Measurements from ENCODE around the gene PRPSAP2. TPM values are rescaled to one million over a fixed set of nuclear protein-coding genes. Genes with fewer than 3 reads are reported as not detected.
A peak's percentile ranks its signal among the peaks of the same experiment; 100 is the strongest.
"Not testable (repeated sequence)": the region's sequence is repeated elsewhere in the genome, so short reads cannot be mapped to it uniquely, and the experiment has no call there.

PRPSAP2 gene
- total RNA-seq, 1 donor from 2014 or later: 74.0 TPM

DNA sequence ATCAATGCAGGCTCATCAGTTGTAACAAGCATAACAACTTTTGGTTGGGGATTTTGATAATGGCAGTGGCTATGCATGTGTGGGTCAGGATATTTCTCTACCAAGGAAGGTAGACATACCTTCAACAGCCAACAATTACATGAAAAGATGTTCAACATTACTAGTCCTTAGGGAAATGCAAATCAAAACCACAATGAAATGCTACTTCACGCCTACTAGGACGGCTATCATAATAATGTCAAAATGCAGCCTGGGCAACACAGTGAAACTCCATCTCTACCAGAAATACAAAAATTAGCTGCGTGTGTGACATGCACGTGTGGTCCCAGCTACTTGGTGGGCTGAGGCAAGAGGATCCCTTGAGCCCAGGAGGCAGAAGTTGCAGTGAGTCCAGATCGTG is 86.7 kb downstream of the PRPSAP2 start:
- Mint-ChIP-seq H3K9me3 (no peaks in the 10 kb centered on the region), H3K27me3 (peaks cover 31% of the 10 kb centered on the region), H3K4me1 (peaks cover 2% of the 10 kb centered on the region), H3K36me3 (ENCODE audit: low read depth) (no peaks in the 10 kb centered on the region), H3K4me3 (no peak overlapping the region), H3K27ac (no peak overlapping the region)
- intact Hi-C loops (cut with micrococcal nuclease): no loop called here
- DNase-seq: no peak

DNA sequence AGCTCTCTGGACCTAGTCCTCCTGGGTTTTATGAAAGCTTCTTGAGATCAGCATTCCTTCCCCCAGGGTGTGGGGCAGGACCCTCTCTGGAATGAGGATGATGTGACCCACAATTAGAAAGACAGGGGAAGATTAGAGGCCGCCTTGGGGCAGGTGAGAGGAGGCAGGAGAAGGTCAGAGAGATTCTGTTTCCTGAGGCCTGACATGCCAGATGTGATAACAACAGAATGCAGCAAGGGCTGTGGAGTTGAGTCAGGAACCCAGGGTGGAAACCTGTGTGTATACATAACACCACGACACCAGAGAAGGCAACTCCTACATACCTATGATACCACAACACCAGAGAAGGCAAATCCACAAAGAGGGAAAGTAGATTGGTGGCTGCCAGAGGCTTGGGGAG is 88.6 kb downstream of the PRPSAP2 start:
- intact Hi-C loops (cut with micrococcal nuclease): no loop called here
- H3K9me3 Mint-ChIP-seq: no peaks in the 10 kb centered on the region
- DNase-seq: no peak

DNA sequence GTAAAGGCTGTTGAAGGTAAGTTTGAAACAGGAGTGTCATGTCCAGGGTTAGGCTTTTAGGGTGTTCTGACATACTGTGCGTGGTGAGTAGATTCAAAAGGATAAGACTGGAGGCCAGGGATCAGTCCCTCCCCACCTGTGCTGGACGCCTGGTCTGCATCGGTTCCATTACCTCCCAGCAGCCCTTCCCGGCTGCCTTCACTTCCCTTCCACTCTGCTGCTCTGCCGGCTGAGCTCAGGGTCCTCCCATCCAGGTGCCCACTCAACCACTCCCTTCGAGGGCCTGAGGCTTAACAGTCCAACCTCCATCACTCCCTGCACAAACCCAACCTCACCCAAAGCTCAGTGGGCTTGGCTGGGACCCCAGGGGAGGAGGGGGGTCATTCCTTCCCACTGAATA is 89.9 kb downstream of the PRPSAP2 start:
- H3K27me3 Mint-ChIP-seq: peaks cover 25% of the 10 kb centered on the region
- H3K4me1 Mint-ChIP-seq: peaks cover 2% of the 10 kb centered on the region
- H3K4me3 Mint-ChIP-seq: no peak overlapping the region
- DNase-seq: no peak
- intact Hi-C loops (cut with micrococcal nuclease): no loop called here
- H3K9me3 Mint-ChIP-seq: no peaks in the 10 kb centered on the region
- H3K36me3 Mint-ChIP-seq (ENCODE audit: low read depth): no peaks in the 10 kb centered on the region
- H3K27ac Mint-ChIP-seq: no peak overlapping the region

More for the DNA sequence above, 88.6 kb downstream of the PRPSAP2 start:
- H3K4me3 Mint-ChIP-seq: no peak overlapping the region
- H3K4me1 Mint-ChIP-seq: peaks cover 2% of the 10 kb centered on the region
- H3K27me3 Mint-ChIP-seq: peaks cover 29% of the 10 kb centered on the region
- H3K27ac Mint-ChIP-seq: no peak overlapping the region
- no peaks in the 10 kb centered on the region for H3K36me3 Mint-ChIP-seq (ENCODE audit: low read depth)

DNA sequence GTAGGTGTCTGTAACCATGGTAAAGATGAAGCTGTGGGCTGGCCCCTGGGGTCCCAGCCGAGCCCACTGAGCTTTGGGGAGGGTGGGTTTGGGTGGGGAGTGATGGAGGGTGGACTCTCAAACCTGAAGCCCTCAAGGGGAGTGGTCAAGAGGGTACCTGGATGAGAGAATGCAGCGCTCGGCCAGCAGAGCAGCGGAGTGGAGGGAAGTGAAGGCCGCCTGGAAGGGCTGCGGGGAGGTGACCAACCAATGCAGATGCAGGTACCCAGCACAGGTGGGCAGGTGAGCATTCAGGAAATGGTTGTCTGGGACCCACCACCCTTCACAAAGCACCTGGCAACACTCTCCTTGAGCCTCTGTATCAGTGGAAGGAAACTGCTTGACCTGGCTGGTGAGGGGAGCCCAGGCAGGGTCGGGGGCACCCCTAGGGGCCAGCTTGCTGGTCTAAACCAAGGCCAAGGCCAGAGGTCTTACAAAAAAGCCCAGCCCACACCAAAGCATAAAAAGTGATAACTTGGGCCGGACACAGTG is 90.6 kb downstream of the PRPSAP2 start:
- H3K36me3 Mint-ChIP-seq (ENCODE audit: low read depth): no peaks in the 10 kb centered on the region
- intact Hi-C loops (cut with micrococcal nuclease): no loop called here
- peaks cover 2% of the 10 kb centered on the region for H3K4me1 Mint-ChIP-seq
- no peak for DNase-seq
- H3K9me3 Mint-ChIP-seq: no peaks in the 10 kb centered on the region
- no peak overlapping the region for H3K27ac Mint-ChIP-seq
- no peak overlapping the region for H3K4me3 Mint-ChIP-seq
- H3K27me3 Mint-ChIP-seq: peaks cover 25% of the 10 kb centered on the region

DNA sequence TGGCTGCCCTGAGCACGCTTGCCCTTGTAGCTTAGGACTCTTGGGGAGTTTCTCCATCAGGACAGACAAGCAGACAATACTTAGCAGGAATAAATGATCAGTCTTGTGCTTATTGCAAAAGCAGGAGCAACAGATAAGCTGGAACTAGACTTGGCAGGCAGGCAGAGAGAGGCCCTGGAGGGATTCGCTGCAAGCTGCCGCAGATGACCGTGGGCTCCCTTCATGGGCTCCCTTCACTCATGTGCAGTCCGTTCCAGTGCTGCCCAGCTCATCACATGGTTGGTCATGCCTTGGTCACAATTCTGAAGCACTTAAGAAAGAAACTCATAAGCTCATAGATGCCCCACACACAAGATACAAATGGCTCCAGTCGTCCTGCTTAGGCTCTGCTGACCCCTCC is 91.6 kb downstream of the PRPSAP2 start:
- H3K27ac Mint-ChIP-seq: no peak overlapping the region
- no peaks in the 10 kb centered on the region for H3K9me3 Mint-ChIP-seq
- H3K4me1 Mint-ChIP-seq: peaks cover 9% of the 10 kb centered on the region
- DNase-seq: no peak
- H3K36me3 Mint-ChIP-seq (ENCODE audit: low read depth): no peaks in the 10 kb centered on the region
- no peak overlapping the region for H3K4me3 Mint-ChIP-seq
- peaks cover 22% of the 10 kb centered on the region for H3K27me3 Mint-ChIP-seq
- intact Hi-C loops (cut with micrococcal nuclease): no loop called here

DNA sequence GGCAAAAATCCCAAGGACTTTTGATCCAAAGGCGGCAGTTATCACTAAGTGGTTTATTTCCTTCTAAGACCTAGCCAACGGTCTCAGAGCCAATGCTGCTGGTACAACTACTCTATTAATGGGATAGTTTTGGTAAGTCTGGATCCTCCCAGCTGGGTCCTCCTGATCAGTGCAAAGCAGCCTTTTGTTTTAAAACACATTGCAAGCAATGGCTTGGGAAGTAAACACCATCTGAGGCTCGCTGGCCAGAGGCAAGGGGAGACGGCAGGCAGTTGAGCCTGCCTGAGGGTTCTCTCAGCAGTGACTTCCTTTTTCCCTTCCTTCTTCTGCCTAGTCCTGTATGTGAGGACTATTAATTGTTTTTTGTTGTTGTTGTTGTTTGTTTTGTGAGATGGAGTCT is 92.4 kb downstream of the PRPSAP2 start:
- no peak overlapping the region for H3K27ac Mint-ChIP-seq
- no peaks in the 10 kb centered on the region for H3K9me3 Mint-ChIP-seq
- H3K36me3 Mint-ChIP-seq (ENCODE audit: low read depth): no peaks in the 10 kb centered on the region
- no peak overlapping the region for H3K4me3 Mint-ChIP-seq
- peaks cover 19% of the 10 kb centered on the region for H3K27me3 Mint-ChIP-seq
- peaks cover 13% of the 10 kb centered on the region for H3K4me1 Mint-ChIP-seq
- intact Hi-C loops (cut with micrococcal nuclease): no loop called here
- no peak for DNase-seq

DNA sequence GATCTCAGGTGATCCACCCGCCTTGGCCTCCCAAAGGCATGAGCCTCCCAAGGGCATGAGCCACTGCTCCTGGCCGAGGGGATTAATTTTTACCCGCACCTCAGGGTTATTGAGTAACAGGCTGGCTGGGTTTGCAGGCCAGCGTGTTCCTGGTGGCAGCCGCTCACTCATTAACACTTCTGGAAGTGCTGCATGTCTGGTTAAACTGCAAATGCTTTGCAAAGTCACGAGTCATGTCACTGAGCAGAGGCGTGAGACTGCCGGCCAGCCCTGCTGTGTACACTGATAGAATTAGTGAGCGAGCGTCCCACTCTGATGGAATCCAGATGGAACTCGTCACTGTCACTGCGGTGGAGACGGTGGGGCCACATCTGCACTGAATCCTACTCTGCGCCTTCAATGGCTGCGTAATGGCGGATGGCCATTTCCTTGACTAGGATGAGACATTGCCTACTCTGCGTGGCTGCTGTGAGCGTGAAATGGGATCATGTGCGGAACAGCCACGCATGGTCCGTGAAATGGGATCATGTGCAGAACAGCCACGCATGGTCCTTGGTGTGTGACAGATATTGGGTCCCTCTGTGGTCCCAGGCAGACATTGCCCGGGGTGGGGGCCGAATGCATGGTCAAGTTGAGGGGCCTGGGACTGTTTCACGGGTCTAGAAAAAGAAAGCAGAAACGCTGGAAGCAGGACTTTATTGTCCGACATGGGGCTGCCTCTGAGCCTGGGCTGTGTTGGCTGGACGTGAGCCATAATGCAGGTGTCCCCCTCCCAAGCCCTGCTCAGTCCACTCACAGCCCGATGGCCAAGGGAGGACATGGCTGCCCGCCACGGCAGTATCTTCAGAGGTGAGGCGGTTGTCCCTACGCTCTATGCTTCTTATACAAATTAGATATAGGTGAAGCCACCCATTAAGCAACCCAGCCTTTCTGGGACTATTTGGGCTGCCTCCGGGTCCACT is 93.3 kb downstream of the PRPSAP2 start:
- intact Hi-C loops (cut with micrococcal nuclease): no loop called here
- H3K27me3 Mint-ChIP-seq: peaks cover 14% of the 10 kb centered on the region
- H3K36me3 Mint-ChIP-seq (ENCODE audit: low read depth): no peaks in the 10 kb centered on the region
- DNase-seq: no peak
- no peak overlapping the region for H3K4me3 Mint-ChIP-seq
- no peak overlapping the region for H3K27ac Mint-ChIP-seq
- H3K9me3 Mint-ChIP-seq: no peaks in the 10 kb centered on the region
- H3K4me1 Mint-ChIP-seq: peaks cover 17% of the 10 kb centered on the region

DNA sequence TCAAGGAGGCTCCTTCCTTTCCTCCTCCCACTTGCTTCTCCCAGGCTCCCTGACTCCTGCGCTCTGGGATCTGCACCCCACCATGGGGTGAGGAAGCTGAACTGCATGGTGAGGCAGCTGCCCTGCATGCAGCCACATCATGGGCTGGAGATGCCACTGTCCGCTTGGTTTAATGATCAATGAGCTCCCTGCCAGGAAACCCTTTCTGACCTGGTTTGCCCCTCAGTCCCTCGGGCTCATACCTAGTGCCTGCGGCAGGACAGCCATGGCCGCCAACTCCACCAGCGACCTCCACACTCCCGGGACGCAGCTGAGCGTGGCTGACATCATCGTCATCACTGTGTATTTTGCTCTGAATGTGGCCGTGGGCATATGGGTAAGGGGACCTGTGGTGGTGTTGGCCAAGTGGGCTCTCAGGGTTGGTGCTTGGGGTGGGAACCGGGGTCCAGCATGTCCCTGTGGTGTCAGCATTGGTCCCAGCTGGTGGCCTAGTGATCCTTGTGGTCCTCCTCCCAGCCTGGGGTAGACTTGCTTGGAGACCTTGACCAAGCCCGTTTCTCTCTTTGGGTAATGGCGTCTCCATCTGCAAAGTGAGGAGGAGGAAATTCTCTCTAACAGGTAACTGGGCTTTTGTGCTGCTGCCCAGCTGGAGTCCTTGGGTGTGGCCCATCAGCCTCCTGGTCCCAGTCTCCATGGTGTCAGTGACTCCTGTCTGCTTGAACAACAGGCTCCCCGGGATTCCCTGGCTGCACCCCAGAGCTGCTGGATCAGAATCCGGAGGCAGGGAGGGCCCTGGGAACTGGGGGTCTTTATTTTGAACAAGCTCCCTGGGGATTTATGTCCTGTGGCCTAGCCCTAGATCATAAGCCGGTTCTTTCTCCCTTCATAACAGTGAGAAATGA is 94.3 kb downstream of the PRPSAP2 start, which contains the start of gene SLC5A10:
SLC5A10 (plus strand) TSS at position 225 of the 902 bp plus-strand sequence; CDS start at position 266, 41 bp downstream.
- H3K27ac Mint-ChIP-seq: no peak within 1 kb of the TSS
- H3K9me3 Mint-ChIP-seq: no peaks in the 10 kb centered on the region
- peaks cover 11% of the 10 kb centered on the region for H3K27me3 Mint-ChIP-seq
- DNase-seq: no peak
- H3K36me3 Mint-ChIP-seq (ENCODE audit: low read depth): no peaks in the 10 kb centered on the region
- intact Hi-C loops (cut with micrococcal nuclease): no loop called here
- H3K4me1 Mint-ChIP-seq: peaks cover 15% of the 10 kb centered on the region
- no peak within 1 kb of the TSS for H3K4me3 Mint-ChIP-seq

DNA sequence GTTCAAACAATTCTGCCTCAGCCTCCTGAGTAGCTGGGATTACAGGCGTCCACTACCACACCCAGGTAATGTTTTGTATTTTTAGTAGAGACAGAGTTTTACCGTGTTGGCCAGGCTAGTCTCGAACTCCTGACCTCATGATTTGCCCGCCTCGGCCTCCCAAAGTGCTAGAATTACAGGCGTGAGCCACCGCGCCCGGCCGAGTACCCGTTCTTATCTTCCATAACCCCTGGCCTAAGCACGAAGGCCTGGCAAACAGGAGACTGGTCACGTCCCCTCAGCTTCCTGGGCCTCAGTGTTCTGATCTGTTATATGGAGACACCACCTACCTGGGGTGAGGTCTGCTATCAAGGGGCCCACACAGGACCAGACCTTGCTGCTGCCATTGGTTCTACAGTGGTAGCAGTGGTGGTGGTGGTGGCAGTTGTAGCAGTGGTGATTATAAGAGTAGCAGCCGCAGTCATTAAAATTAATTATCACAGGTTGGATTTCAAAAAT is 95.3 kb downstream of the PRPSAP2 start:
- intact Hi-C loops (cut with micrococcal nuclease): no loop called here
- Mint-ChIP-seq H3K27ac (no peak overlapping the region), H3K9me3 (no peaks in the 10 kb centered on the region), H3K4me1 (peaks cover 15% of the 10 kb centered on the region), H3K4me3 (no peak overlapping the region), H3K36me3 (ENCODE audit: low read depth) (no peaks in the 10 kb centered on the region), H3K27me3 (peaks cover 10% of the 10 kb centered on the region)
- no peak for DNase-seq

DNA sequence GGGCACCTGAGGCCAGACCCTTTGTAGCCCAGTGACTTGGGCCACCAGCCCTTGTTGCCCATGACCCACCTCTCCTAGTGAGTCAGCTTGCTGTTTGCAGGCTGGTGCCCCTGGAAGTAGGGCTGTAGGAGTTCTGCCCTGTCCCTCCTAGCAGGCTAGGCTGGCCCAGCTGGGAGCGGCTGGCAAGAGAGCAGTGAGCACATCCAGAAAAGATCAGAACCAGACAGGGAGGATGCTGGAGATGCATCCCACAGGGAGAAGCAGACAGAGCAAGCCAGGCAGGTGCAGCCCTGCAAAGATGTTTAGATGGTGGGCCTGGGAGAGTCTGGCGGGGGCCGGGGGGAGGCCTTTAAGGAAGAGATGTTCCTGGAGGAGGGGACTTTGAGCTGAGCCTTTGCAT is 96.4 kb downstream of the PRPSAP2 start:
- intact Hi-C loops (cut with micrococcal nuclease): loop anchor here (2.0 kb wide), 1 partner anchor 16 kb away; no protein-coding TSS in a partner anchor
- Mint-ChIP-seq H3K4me1 (peaks cover 15% of the 10 kb centered on the region), H3K27me3 (peaks cover 9% of the 10 kb centered on the region), H3K36me3 (ENCODE audit: low read depth) (no peaks in the 10 kb centered on the region), H3K9me3 (no peaks in the 10 kb centered on the region), H3K4me3 (no peak overlapping the region), H3K27ac (no peak overlapping the region)
- DNase-seq: no peak

DNA sequence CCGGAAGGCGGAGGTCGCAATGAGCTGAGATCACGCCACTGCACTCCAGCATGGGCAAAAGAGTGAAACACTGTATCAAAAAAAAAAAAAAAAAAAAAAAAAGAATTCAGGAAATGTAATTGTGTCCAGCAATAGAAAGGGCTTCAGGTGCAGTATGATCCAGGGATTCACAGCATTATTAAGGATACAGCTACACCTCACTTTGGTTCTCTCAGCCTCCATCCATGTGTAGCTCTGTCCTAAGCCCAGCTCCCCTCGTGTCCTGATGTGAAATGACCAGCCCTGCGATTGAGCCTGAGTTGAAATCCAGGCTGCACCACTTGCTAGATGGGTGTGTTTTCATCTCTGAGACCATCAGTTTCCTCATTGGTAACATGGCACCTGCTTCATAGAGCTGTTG is 97.1 kb downstream of the PRPSAP2 start:
- Mint-ChIP-seq H3K4me1 (peaks cover 15% of the 10 kb centered on the region), H3K9me3 (no peaks in the 10 kb centered on the region), H3K27me3 (peaks cover 3% of the 10 kb centered on the region), H3K27ac (peak overlapping the region; percentile 79), H3K36me3 (ENCODE audit: low read depth) (no peaks in the 10 kb centered on the region), H3K4me3 (peak overlapping the region; percentile 64)
- no peak for DNase-seq
- intact Hi-C loops (cut with micrococcal nuclease): loop anchor here (2.0 kb wide), 1 partner anchor 16 kb away; no protein-coding TSS in a partner anchor

DNA sequence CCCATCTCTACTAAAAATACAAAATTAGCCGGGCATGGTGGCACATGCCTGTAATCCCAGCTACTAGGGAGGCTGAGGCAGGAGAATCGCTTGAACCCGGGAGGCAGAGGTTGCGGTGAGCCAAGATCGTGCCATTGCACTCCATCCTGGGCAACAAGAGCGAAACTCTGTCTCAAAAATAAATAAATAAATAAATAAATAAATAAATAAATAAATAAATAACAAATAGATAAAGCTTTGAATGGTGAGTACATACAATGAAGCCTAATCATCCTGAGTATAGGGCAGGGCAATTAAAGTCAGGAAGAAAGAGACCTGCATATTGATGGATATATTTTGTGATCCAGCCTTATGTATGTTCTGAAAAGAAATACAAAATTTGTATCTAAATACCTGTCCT is 98.1 kb downstream of the PRPSAP2 start:
- H3K4me1 Mint-ChIP-seq: peaks cover 21% of the 10 kb centered on the region
- intact Hi-C loops (cut with micrococcal nuclease); DNase-seq; H3K9me3 Mint-ChIP-seq; H3K36me3 Mint-ChIP-seq (ENCODE audit: low read depth); H3K27me3 Mint-ChIP-seq; H3K4me3 Mint-ChIP-seq: not testable (repeated sequence)
- peak overlapping the region; percentile 79 for H3K27ac Mint-ChIP-seq

DNA sequence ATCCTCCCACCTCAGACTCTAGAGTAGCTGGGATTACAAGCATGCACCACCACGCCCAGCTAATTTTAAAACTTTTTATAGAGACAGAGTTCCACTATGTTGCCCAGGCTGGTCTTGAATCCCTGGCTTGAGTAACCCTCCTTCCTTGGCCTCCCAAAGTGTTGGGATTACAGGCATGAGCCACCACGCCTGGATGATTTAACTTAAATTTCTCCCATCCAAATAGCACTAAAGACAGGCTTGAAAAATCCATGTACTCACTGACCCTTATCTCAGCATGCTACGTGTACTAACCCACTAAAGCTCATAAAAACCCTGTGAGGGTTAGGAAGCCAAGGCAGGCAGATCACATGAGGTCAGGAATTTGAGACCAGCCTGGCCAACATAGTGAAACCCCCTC is 98.7 kb downstream of the PRPSAP2 start:
- Mint-ChIP-seq H3K4me1 (peaks cover 21% of the 10 kb centered on the region), H3K27ac (no peak overlapping the region), H3K4me3 (no peak overlapping the region), H3K9me3 (no peaks in the 10 kb centered on the region), H3K36me3 (ENCODE audit: low read depth) (no peaks in the 10 kb centered on the region), H3K27me3 (no peaks in the 10 kb centered on the region)
- intact Hi-C loops (cut with micrococcal nuclease): no loop called here
- DNase-seq: no peak
